T-helper 1 cell treated with Interleukin-12 subunit alpha and Interleukin-12 subunit beta and Interleukin-4 antibody, amounts not matched to agents 30 μg/mL and 1 μg/mL, for 36 hours (primary cell): ENCODE results near the gene RGS1.
"Not testable (repeated sequence)": the region's sequence is repeated elsewhere in the genome, so short reads cannot be mapped to it uniquely, and the experiment has no call there.

Experiments used
- H3K27ac Mint-ChIP-seq: one replicate; pipeline ENCODE4 v1.8.0; 2021; ENCODE audit warnings: mild to moderate bottlenecking, mixed read lengths
- H3K27me3 Mint-ChIP-seq: one replicate; pipeline ENCODE4 v1.8.0; 2021; ENCODE audit warnings: low read depth, mixed read lengths
- H3K36me3 Mint-ChIP-seq: one replicate; pipeline ENCODE4 v1.8.0; 2021; ENCODE audit warnings: low read depth, mixed read lengths
- H3K4me1 Mint-ChIP-seq: one replicate; pipeline ENCODE4 v1.8.0; 2021; ENCODE audit warnings: low read depth, mixed read lengths
- H3K4me3 Mint-ChIP-seq: one replicate; pipeline ENCODE4 v1.8.0; 2021; ENCODE audit warnings: mild to moderate bottlenecking, moderate library complexity, mixed read lengths
- H3K9me3 Mint-ChIP-seq: one replicate; pipeline ENCODE4 v1.8.0; 2021; ENCODE audit warnings: mixed read lengths

RGS1 gene

GRCh38 chr1:192575499-192576189, at the start of gene RGS1:
RGS1 (plus strand) TSS chr1:192575773; CDS start chr1:192575793, 20 bp downstream.
- H3K27ac Mint-ChIP-seq: peak within 1 kb of the TSS; percentile 90
- H3K4me3 Mint-ChIP-seq: peak within 1 kb of the TSS; percentile 84
- H3K27me3 Mint-ChIP-seq: no peaks in the 10 kb centered on the region
- H3K9me3 Mint-ChIP-seq: peaks cover 8% of the 10 kb centered on the region
- H3K4me1 Mint-ChIP-seq: peaks cover 77% of the 10 kb centered on the region
- peaks cover 43% of the 10 kb centered on the region for H3K36me3 Mint-ChIP-seq

GRCh38 chr1:192527111-192527795, 48.3 kb upstream of the RGS1 start:
- Mint-ChIP-seq H3K36me3 (peaks cover 2% of the 10 kb centered on the region), H3K27ac (no peak overlapping the region), H3K27me3 (no peaks in the 10 kb centered on the region), H3K4me1 (peaks cover 31% of the 10 kb centered on the region), H3K9me3 (peaks cover 3% of the 10 kb centered on the region), H3K4me3 (no peak overlapping the region)

GRCh38 chr1:192527950-192528349, 47.6 kb upstream of the RGS1 start:
- Mint-ChIP-seq H3K36me3 (peaks cover 5% of the 10 kb centered on the region), H3K27ac (no peak overlapping the region), H3K9me3 (peaks cover 3% of the 10 kb centered on the region), H3K4me3 (no peak overlapping the region), H3K4me1 (peaks cover 31% of the 10 kb centered on the region), H3K27me3 (no peaks in the 10 kb centered on the region)

GRCh38 chr1:192529031-192529755, 46.4 kb upstream of the RGS1 start:
- Mint-ChIP-seq H3K4me3 (peak overlapping the region; percentile 27), H3K27ac (no peak overlapping the region)

GRCh38 chr1:192529811-192530210, 45.8 kb upstream of the RGS1 start:
- Mint-ChIP-seq H3K4me3 (peak overlapping the region; percentile 27), H3K27me3 (no peaks in the 10 kb centered on the region), H3K4me1 (peaks cover 29% of the 10 kb centered on the region), H3K9me3 (peaks cover 7% of the 10 kb centered on the region), H3K36me3 (peaks cover 8% of the 10 kb centered on the region), H3K27ac (peak overlapping the region; percentile 71)

More at GRCh38 chr1:192529031-192529755, 46.4 kb upstream of the RGS1 start:
- peaks cover 33% of the 10 kb centered on the region for H3K4me1 Mint-ChIP-seq
- H3K27me3 Mint-ChIP-seq: no peaks in the 10 kb centered on the region
- H3K36me3 Mint-ChIP-seq: peaks cover 8% of the 10 kb centered on the region
- peaks cover 7% of the 10 kb centered on the region for H3K9me3 Mint-ChIP-seq

GRCh38 chr1:192530254-192530653, 45.3 kb upstream of the RGS1 start:
- peaks cover 29% of the 10 kb centered on the region for H3K4me1 Mint-ChIP-seq
- H3K27ac Mint-ChIP-seq: peak overlapping the region; percentile 71
- H3K27me3 Mint-ChIP-seq: no peaks in the 10 kb centered on the region
- peaks cover 8% of the 10 kb centered on the region for H3K36me3 Mint-ChIP-seq
- H3K4me3 Mint-ChIP-seq: peak overlapping the region; percentile 26
- H3K9me3 Mint-ChIP-seq: peaks cover 7% of the 10 kb centered on the region

DNA sequence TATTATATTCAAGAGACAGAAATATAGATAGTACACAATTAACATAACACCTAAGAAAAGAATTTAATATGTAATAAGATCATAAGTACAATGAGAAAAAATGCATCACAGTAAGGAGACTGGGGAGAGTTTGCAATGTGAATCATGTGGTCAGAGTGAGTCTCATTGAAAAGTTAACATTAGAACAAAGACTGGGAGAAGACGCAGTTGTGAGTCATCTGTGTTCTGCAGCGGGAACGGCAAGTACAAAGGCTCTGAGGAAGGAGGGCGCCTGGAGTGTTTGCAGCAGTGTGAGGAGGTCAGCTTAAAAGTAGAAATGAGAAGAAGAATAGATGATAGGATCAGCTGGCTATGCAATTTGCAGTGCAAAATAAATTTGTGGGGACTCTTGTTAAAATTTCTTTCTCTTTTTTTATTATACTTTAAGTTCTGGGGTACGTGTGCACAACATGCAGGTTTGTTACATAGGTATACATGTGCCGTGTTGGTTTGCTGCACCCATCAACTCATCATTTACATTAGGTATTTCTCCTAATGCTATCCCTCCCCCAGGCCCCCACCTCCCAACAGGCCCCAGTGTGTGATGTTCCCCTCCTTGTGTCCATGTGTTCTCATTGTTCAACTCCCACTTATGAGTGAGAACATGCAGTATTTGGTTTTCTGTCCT, 44.4 kb upstream of the RGS1 start:
- H3K4me1 Mint-ChIP-seq: peaks cover 29% of the 10 kb centered on the region
- not testable (repeated sequence) for H3K4me3 Mint-ChIP-seq, H3K27ac Mint-ChIP-seq, H3K9me3 Mint-ChIP-seq, H3K36me3 Mint-ChIP-seq, H3K27me3 Mint-ChIP-seq

DNA sequence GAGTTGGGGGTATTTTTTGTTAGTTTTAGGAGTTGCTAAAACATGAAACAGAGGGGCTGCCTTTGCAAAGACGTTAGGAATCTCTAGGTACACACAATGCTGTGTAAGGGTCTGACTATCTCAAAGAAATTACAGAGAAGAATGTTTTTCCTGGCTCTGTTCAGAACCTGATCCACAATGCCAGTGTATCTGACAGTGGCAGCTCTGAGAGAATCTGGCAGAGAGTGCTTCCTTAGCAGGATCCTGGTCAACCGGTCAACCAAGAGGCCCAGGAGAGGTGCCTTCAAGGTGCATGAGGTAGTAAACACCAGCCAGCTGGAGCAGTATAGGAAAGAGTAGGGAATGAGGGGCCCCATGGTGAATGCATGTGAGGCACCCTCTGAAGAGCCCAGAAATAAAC, 40.9 kb upstream of the RGS1 start:
- Mint-ChIP-seq H3K4me3 (no peak overlapping the region), H3K27ac (no peak overlapping the region), H3K9me3 (peaks cover 16% of the 10 kb centered on the region), H3K36me3 (peaks cover 10% of the 10 kb centered on the region), H3K4me1 (peaks cover 42% of the 10 kb centered on the region), H3K27me3 (no peaks in the 10 kb centered on the region)

GRCh38 chr1:192535916-192536664, 39.5 kb upstream of the RGS1 start:
- H3K4me3 Mint-ChIP-seq: no peak overlapping the region
- H3K4me1 Mint-ChIP-seq: peaks cover 38% of the 10 kb centered on the region
- no peak overlapping the region for H3K27ac Mint-ChIP-seq
- H3K27me3 Mint-ChIP-seq: no peaks in the 10 kb centered on the region
- H3K9me3 Mint-ChIP-seq: peaks cover 14% of the 10 kb centered on the region
- peaks cover 10% of the 10 kb centered on the region for H3K36me3 Mint-ChIP-seq

DNA sequence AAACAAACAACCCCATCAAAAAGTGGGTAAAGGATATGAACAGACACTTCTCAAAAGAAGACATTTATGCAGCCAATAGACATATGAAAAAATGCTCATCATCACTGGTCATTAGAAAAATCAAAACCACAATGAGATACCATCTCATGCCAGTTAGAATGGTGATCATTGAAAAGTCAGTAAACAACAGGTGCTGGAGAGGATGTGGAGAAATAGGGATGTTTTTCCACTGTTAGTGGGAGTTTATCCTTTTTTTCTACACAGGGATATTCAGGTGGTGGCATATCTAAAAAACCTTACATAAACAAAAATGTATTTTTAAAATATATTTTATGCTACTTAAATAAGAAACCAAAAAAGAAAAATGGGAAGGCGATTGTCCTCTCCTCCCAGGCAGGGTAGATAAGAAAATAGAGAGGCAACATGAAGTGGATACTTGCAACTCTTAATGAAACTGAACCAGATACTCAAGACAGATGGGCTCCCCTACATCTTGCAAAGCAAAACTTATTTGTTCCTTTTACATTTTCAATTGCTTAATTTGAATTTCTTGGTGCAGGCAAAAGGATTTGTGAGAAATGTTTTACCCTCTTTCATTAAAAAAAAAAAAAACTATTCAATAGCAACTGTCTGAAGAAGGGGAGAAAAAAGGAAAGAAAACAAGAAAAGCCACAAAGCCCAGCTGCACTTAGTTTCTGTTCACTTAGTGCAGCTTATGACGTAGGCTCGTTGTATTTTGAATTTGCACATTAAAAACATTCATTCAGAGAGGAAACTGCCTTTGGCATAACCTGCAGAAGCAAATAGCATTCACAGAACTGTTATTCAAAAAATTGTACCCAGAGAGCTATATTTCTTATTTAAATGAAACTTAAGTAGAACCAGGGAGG, 36.9 kb upstream of the RGS1 start:
- Mint-ChIP-seq H3K4me3 (peak overlapping the region; percentile 64), H3K36me3 (peaks cover 7% of the 10 kb centered on the region), H3K27ac (peak overlapping the region; percentile 90), H3K4me1 (peaks cover 47% of the 10 kb centered on the region), H3K27me3 (no peaks in the 10 kb centered on the region), H3K9me3 (peaks cover 10% of the 10 kb centered on the region)

DNA sequence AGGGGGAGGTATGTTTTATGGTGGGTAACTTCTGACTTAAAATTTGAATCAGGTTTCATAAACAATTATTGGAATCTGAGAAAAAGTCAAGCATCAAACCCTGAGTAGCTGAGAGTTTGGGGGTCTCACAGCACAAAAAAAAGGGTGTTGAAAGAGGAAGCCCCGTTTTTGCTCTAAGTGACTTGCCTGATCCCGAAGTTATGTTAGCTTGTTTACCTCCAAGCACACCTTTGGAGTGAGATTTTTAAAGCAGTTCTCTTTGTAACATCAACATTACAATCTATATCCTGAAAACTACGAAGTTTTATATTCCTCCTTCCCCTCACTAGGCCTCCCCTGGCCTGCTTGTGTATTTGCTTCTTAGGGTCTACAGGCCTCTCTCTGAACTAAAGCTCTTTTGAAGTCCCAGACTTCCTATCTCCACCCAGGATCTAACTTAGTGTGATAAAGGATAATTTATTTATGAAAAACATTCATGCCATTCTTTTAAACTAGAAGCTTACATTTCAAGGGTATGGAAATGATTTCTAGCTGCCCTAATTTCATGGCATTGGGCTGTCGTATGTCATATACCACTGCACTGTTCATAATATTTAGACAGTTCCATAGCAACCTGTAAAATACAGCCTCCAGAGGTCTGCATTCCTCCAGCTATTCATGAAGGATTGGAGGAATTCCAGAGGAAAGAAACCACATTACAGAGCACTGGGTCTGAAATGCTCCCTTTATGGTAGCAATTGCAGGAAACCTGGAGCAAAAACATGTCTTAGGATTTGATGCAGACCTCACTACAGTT, 36.1 kb upstream of the RGS1 start:
- H3K36me3 Mint-ChIP-seq: peaks cover 7% of the 10 kb centered on the region
- peaks cover 52% of the 10 kb centered on the region for H3K4me1 Mint-ChIP-seq
- H3K4me3 Mint-ChIP-seq: peak overlapping the region; percentile 64
- no peaks in the 10 kb centered on the region for H3K27me3 Mint-ChIP-seq
- peaks cover 8% of the 10 kb centered on the region for H3K9me3 Mint-ChIP-seq
- peak overlapping the region; percentile 90 for H3K27ac Mint-ChIP-seq

DNA sequence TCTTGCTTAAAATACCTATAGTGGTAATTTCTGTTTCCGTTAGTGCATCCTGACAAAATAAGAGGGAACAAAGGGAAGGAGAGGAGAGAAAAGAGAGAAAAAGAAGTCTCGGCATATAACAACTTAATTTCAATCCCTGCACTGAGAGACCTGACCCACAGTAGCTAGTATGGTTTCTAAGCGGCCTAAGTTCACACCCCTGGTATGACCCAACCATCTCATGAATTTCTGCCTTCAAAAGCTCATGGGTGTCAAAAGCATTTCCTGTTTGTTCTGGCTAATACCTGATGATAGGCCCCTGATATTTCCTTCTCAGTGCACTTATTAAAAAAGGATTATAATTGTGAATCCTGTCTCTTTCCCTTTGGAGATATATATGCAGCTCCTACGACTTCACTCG, 32.1 kb upstream of the RGS1 start:
- Mint-ChIP-seq H3K27me3 (no peaks in the 10 kb centered on the region), H3K36me3 (peaks cover 6% of the 10 kb centered on the region), H3K4me1 (peaks cover 59% of the 10 kb centered on the region), H3K4me3 (no peak overlapping the region), H3K27ac (peak overlapping the region; percentile 23), H3K9me3 (no peaks in the 10 kb centered on the region)
